GM12891 (cell line): ENCODE data around the gene FAM193A.

Experiments
- PAX5 ChIP-seq: IDR thresholded peaks from 2 replicates; pipeline ENCODE4 v1.6.1; 2011; ENCODE audit warnings: low read length, moderate library complexity, mild to moderate bottlenecking; ENCODE audit not compliant: insufficient read depth, severe bottlenecking
- POLR2A ChIP-seq: IDR thresholded peaks from 2 replicates; pipeline ENCODE4 v1.6.1; 2011; ENCODE audit warnings: low read depth, low read length, control low read depth
- POLR2AphosphoS5 ChIP-seq: IDR thresholded peaks from 2 replicates; pipeline ENCODE4 v1.6.1; 2011; ENCODE audit warnings: low read depth, low read length, control low read depth
- POU2F2 ChIP-seq: IDR thresholded peaks from 2 replicates; pipeline ENCODE4 v1.6.1; 2011; ENCODE audit warnings: low read depth, mild to moderate bottlenecking, control low read depth, low read length, moderate library complexity
- TAF1 ChIP-seq: IDR thresholded peaks from 2 replicates; pipeline ENCODE4 v1.6.1; 2011; ENCODE audit warnings: low read depth, low read length, control low read depth

- TF ChIP-seq POLR2A: no peak
- TF ChIP-seq TAF1: no peak
- no peak for TF ChIP-seq POLR2AphosphoS5
- TF ChIP-seq POU2F2: no peak
- no peak for TF ChIP-seq PAX5
These were observed 135.6 kb downstream of the FAM193A start for GRCh38 chr4:2672082-2672481.
